Measurements from ENCODE around the gene TMEM154.

TMEM154 gene

DNA sequence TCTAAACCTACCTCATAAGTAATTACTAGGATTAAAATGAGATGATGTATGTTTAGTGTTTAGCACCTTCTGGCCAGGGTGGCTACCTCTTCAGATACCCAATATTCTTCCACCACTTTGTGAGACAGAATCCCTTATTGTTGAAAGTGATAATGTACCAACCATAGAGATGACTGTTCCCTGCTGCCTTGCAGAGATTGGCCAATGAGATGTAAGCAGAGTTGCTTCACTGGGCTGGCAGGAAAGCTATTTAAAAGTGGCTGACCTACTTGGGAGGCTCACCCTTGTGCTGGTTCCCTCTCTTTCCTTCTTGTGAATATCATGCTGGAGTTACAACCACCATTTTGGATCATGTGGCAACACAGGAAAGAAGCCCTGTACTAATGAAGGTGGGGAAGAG, 58.9 kb downstream of the TMEM154 start:
- no peak for DNase-seq

DNA sequence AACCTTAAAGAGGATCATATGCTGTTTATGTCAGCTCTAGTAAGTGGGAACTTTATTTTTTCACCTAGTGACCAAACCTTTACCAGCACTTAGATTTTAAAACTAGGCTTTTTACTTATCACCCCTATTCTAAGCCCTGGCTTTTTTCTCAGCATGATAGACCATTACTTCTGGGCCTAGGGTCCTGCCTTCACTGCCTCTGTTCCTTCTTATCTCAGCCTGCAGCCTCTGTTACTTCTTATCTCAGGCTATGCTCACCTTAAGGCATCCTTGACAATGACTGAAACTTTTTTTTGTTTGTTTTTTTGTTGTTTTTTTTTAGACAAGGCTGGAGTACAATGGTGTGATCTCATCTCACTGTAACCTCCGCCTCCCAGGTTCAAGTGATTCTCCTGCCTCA, 59.6 kb downstream of the TMEM154 start:
- no peak for DNase-seq

DNA sequence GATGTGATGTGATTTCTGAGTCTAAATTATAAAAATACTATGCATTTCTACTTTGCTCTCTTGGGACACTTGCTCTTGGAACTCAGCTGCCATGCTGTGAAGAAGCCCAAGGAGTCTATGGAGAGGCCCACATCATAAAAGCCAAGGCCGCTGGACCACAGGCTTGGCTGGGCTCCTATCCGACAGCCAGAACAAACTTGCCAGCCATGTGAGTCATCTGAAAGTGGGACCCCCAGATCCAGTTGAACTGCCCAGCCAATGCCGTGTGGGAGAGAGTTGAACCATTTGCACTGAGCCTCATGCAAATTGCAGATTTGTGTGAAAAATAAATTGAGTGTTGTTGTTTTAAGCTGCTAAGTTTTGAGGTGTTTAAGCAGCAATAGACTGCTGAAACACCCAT, 60.2 kb downstream of the TMEM154 start:
- DNase-seq = no peak

DNA sequence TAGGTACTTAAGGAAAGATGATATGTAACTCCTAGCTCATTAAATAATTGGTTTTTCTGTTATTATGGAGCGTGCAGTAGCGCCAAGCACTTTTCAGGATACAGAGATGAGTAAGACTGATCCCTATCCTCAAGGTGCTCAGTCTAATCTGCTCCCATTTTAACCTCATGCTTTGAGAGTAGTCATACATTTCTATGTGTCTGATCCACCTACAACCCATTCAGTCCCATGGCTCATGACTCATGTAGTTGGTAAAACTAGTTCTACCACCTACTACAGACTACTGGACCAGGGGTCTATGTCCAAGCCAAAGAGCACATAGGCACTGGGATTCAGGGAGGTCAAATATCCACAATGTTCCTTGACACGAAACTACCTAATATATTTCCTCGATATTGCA, 60.8 kb downstream of the TMEM154 start:
- no peak for DNase-seq

DNA sequence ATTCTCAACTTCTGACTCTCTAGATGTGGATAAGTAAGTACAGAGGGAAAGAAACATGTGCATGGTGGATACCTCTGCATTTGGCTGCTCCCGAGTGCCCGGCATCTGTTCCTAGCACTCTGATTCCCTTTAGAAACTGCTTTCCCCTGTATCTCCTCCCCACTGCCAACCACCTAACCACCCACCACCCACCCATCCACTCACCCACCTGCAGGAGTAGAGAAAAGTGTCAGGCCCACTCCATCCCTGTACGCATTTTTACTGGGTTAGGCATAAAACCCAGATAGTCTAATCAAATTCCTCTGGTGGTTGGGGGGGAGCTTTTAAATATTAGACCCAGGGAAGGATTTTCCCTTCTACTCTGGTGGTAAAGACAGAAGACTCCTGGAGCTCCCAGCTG, 63.0 kb downstream of the TMEM154 start:
- DNase-seq = no peak

DNA sequence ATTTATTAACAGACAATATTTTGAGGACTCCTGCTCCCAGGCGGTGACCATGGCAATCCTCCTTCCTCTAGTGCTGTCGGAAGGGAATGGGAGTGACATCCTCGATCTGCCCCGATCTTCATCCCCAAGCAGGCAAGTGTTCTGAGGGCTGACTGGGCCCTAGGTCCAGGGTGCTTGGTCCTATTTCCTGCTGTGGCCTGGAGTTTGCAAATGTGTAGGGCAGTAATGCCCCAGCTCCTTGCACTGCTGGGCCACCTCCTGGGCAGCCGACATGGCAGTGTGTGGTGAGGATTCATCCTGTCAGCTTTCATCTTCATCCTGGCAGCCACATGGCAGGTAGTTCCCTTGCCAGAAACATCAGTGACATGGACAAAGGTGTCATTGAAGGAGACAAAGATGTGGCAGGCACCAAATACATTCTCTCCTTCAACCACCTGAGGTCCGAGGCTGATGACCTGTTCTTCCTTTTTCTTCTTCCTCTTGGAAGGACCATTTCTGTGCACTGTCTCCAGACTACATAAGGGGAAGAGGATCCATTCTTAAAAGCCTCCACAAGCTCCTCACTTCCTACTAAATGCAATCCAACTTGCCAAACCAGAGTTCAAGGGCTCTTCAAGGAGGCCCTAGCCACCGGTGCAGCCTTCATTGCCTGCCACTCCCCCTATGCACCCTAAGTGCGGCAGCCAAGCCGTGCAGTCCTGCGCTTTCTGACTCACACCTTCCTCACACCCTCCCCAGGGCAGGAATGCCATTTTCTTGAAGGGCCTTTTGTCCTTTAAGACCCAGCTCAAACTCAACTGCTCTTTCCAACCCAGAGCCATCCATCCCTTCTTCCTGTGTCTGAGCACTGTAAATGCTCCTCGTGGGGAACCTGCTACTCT, 65.7 kb downstream of the TMEM154 start:
- DNase-seq = no peak

DNA sequence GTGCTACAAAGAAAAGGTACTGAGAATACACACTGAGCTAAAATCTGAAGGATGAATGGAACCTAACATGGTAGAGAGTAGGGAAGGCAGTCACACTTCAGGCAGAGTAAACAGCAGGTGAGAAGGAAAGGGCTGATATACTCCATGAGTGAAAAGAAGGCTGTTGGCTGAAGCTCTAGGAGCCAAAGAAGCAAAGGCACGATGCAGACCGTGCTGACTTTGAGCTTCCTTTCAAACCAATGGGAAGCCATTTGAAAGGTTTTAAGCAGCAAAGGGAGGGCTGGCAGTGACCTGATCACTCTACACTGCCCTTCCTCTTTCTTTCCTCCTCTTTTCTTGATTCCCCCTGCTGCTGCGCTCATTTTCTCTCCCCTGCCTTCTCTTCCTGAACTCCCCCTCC, 66.4 kb downstream of the TMEM154 start:
- no peak for DNase-seq

DNA sequence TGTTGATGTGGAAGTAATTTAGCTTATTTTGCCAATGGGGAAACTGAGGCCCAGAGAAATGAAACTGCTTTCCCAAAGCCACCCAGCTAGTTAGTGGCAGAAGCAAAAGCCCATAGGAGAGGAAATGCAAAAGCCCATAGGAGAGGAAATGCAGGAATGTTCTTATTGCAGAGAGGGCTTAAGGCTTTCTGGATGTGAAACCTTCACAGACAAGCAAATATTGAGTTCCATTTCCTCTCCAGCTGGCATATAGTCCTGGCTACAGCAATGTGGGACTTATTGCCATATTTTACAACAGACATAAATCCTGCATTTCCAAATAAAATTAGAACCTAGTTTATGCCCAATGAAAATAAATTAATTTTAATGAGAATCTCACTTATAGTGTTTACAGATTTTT, 69.7 kb downstream of the TMEM154 start:
- DNase-seq = no peak

DNA sequence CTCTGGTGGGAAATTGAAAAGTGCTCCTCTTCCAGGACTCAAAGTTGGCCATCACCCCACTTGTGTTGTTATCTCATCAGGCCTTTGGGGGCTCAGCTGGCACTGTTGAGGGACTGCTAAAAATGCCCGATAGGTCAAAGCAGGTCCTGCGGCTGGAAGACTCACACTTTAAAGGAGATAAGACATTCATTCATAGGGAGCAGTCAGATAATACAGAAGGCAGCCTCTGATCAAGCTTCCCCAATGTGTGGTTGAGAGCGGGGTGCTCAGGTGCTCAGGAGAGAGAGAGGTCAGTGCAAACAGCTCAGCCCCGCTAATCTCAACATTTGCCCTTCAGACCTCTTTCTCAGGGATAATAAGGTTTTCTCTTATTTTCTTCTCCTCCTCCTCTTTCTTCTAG, 70.3 kb downstream of the TMEM154 start:
- DNase-seq = no peak

DNA sequence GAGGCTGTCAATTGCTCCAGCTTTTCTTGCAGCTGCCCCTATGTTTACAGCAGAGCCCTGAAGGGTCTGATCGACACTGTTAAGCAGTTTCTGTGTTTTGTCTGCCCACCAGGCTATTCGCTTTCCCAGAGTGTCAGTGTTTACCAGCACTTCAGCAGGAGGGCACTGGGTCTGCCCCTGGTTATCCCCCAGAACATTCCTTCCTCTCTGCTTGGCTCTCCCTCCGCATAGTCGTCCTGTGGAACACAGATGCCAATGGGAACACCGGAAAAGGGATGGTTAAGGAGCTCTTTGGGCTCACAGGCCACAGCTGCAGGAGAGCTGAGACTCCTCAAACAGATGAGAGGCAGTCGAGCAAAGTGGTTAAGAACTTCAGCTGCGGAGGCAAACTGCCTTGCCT, 72.6 kb downstream of the TMEM154 start:
- DNase-seq = no peak

DNA sequence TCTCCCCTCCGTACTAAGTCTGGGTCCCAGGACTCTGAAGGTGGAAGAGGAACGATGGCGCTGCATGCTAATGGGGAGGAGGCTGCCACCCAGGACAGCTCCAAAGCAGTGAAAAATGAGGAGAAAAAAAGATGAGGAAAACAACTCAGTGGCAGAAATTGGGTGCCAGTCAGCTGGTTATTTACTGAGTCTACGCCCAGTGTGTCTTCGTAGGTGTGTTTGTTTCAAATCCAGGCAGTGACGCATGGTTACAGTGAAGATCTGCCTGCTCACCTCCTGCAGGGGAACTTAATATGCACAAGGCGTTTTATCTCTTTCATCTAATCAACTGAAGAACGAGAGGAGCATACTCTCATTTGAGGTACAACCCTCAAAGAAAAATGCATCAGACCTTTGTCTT, 73.0 kb downstream of the TMEM154 start:
- no peak for DNase-seq

DNA sequence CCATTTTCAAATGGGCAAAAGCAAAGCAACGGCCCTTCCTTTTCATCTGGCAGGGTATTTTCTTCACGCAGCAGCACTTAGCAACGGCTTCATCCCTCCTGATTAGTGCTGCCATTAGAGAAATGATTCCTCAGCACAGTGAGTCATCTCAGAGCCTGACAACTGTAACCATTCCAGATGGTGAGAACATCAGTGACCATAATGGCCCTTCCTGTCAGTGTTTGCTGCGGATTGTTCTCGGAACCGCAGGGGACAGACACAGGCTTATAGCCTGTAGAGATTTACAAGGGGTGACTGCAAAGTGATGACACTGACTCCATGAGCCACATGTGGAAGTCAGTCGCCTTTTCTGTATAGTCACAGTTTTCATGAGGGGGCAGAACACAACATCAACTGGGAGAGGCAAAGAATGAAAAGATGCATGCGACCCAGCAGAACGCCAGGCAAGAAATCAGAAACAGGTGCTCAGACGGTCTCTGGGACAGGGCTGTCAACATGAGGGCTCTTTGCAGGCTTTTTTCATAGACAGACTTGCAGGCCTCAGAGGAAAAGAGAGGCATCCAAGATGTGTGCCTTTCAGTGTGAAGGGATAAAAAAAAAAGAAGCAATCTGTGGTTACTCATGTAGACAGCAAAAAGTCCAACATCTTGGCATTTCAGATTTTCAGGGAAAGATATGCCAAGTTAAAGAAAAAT, 74.0 kb downstream of the TMEM154 start:
- no peak for DNase-seq

DNA sequence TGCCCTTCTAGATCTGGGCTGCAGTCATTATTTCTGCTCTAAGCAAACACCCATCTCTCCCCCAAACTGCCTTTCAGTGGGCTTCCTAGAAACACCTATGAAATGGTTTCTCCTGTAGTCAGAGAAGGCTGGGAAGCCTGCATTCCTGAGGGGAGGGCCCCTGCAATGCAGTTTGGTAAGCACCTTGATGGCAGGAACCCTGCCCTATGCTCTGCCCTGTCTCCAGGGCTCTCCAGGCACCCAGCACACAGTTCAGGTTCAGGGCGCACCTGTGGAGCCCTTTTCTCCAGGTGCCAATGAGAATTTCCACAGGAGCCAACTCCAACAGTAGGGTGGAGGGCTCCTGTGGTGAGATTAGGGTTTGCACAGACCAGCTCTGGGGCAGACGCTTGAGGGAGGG, 74.8 kb downstream of the TMEM154 start:
- DNase-seq = no peak

DNA sequence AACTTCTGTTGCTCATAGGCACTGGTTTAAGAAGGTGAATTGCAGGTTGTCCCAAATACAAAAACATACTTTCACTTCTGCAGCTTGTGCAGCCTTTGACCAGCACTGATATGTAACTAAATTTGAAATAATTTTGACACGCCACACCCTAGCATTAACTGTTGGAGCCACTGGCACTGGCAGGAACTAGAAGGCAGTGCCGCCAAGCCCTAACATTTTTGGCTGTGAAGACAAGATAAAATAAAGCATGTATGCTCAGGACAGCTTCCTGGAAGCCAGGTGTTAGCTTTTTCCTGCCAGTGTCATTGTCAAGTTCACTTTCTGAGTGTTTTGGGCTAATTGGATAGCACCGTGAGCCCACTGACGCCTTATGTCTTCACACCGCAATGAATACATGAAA, 78.6 kb downstream of the TMEM154 start:
- no peak for DNase-seq

DNA sequence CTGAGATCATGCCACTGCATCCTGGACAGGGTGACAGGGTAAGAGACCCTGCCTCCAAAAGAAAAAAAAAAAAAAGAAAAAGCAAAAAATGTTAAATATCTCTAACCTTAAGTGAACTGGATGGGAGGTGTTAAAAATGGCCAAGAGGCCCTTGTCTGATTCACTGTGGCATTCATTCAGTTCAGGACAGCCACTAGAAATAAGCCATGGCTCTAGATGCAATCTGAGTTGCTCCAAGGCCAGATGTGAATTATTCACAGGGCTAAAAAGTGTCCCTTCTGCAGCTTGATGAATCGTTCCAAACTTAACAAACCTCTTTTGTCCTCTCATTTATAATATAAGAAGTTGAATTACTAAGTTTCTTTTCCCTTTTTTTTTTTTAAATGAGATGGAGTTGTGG, 80.2 kb downstream of the TMEM154 start:
- no peak for DNase-seq

DNA sequence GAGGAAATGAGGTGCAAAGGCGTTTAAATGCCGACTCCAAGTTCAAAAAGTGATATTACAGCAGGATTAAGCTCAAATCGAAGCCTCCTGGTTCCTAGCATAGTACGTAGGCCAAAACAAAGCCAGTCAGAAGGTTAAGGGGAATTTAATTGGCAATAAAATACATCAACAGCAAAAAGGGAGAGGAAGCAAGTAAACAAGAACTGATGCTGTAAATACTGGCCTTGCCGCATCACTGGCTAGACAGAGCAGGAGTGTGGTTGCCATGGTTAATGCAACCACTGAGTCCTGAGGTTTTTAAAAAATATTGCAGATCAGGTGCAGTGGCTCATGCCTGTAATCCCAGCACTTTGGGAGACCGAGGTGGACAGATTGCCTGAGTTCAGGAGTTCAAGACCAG, 80.7 kb downstream of the TMEM154 start:
- no peak for DNase-seq

DNA sequence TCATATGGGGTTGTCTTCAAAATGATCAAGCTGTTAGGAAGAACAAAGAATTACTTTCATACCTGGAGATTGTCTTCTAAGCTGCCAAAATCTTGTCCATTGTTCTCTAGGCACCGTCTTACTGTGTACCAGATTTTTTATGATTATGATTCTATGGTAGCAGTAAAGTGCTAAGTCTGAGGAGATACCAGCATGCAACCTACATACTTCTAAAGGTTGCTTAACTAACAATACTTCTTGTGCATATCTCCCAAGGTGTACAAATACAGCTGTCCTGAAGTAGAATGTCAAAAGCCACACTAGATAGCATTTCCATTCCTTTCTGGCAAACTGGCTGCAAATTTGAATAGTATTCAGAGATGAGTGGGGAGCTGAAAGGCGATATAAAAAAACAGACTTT, 81.3 kb downstream of the TMEM154 start:
- DNase-seq = no peak

DNA sequence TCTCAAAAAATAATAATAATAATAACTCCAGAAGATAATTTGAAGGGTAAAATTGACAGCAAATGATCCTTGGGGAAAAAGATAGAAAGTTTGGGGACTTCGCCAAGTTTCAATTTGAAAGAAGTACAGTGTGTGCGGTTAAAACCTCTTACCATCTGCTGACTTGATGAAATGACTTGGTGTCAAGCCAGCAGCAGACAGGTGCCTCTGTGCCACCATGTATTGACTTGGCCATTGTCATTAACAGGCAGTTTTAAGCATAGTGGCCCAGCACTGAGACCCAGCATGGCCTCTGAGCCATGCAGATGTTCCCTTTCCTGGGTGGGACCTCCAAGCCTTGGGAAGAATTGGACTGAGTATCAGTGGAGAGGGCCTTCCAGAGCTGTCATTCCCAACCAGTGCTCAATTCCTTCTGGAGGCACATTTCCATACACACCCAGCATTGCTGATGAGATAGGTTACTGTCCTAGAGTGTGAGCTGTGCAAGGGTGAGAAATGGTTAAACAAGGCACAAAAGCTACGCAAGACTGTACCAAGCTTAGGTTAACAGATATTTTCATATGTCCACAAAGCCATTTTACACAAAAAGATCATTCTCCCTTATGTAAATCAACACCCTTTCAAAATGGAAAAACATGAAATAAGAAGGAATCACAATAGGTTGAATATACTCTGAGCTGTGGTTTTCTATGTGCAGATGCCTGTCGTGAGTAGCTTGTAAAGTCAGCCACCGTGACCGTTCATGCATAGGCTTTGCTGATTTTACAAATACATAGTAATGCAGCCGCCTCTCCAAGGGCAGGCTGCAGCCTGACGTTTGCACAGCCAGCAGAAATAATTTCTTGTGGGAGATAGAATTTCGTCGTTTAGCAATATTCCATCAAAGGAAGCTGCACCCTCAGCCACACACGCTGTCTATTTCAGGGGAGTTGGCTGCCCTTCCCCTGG, 84.5 kb downstream of the TMEM154 start:
- DNase-seq = no peak

DNA sequence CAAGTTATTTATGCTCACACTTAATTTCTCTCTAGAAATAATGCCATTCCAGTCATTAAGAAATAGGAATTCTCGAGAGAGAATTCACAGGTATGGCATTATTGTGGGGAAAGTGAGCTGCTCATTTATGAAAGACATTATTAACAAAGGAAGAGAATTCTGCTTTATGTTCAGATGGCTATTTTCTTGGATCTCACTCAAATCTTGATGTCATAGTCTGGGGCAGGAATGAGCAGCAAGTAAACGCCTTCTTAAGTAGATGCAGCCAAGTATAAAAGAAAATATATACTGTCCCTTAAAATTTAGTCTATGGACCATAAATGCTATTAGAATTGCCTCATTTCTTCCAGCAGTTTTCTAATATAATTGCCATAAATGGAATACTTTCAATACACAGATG, 85.7 kb downstream of the TMEM154 start:
- DNase-seq = no peak

DNA sequence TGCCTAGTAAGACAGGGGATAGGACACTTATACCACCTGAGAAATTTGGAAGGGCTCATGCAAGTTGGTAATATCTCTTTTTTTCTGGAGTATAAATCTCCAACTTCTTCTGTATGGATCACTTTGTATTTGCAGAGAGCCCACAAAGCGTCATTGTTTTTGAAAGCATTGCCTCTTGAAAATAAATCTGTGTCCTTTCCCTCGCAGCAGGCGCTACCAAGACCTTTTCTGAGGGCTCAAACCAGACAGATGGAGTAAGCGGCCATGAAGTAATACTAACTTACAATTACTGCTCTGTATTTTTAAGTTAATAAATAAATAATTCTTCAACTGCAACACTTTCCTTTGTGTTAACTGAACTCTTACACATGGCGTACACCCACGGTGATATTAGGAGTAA, 87.9 kb downstream of the TMEM154 start:
- DNase-seq = no peak

DNA sequence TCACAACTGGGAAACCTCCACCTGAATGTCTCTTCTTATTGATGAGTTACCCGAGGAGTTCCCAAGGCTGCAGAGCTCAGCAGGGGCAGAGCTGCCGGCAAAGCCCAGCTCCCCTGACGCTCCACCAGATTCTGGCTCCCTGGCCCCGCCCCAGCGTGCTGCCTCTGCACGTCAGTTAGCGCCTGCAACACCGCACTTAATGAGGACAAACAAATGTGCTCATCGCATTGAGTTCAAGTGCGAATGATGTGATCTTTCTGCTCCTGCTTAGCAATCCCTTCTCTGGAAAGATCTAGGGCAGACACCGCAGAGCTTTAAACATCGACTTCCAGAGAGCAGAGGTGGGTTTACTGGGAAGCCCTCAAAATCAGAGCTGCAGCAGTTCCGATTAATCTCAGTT, 88.4 kb downstream of the TMEM154 start:
- DNase-seq = no peak

DNA sequence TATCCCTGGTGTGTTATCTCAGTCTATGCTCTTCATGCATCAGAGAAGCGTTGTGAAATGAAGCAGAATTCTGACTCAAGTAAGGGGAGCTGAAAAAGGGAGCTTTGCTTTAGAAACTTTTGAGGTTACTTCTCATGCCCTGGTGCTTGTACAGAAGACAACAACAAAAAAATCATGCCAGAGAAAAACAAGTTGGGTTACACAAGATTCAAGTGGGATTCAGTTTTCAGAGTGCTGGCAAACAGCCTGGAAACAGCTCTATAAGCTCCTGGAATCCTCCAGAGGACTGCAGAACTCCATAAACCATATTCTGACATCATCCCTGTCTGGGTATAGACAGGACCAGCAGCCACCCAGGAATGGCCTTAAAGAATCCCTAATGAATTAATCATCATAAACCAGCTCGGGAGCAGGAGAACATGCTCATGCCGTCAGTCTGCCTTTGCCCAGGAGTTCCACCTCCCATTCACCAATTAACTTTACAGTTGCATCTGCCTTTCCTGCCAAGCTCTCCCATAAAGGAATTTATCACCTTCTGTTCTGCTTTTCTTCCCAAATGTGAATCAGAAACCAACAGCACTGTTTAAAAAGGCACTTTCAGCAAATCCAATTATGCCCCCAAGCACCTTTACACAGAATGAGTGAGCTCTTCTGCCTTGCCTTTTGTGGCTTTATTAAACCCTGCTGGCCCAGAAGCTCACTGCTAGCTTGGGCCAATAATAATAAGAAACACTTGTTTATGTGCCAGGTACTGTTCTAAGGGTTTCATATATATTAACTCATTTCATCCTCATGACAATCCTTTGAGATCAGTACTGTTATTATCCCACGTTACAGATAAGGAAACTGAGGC, 89.4 kb downstream of the TMEM154 start:
- no peak for DNase-seq

DNA sequence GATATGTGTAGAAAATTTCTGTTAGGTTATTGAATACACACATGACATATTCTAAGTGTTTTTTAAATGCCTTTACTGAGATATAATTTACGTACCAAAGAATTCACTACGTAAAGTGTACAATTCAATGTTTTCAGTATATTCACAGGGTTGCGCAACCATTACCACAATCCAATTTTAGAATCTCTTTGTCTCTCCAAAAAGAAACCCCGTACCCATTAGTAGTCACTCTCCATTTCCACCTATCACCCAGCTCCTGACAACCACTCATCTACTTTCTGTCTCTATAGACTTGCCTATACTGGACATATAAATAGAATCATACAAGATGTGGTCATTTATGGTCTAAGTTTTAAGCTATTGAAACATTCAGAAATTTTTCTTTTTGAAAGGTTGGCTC, 90.9 kb downstream of the TMEM154 start:
- DNase-seq = no peak

All from activated CD8-positive, alpha-beta memory T cell treated with anti-CD3 and anti-CD28 coated beads for 24 hours (primary cell).